Measurements from ENCODE around the gene SALL3.
"Not testable (repeated sequence)": the region's sequence is repeated elsewhere in the genome, so short reads cannot be mapped to it uniquely, and the experiment has no call there.

Gene SALL3

GRCh38 chr18:78936251-78937005 lies 43.2 kb upstream of the SALL3 start:
- H3K36me3 ChIP-seq, result no peaks in the 10 kb centered on the region
- no peaks in the 10 kb centered on the region for H3K4me1 ChIP-seq
- peaks cover 15% of the 10 kb centered on the region for H3K27me3 ChIP-seq
- no peak overlapping the region for H3K4me3 ChIP-seq (ENCODE audit: low read depth, low read length)
- TF ChIP-seq CTCF (IDR thresholded peaks at IDR 0.05; ENCODE audit: low read depth, low read length), result no peak
- DNase-seq, result no peak
- no peaks in the 10 kb centered on the region for H3K9me3 ChIP-seq

DNA sequence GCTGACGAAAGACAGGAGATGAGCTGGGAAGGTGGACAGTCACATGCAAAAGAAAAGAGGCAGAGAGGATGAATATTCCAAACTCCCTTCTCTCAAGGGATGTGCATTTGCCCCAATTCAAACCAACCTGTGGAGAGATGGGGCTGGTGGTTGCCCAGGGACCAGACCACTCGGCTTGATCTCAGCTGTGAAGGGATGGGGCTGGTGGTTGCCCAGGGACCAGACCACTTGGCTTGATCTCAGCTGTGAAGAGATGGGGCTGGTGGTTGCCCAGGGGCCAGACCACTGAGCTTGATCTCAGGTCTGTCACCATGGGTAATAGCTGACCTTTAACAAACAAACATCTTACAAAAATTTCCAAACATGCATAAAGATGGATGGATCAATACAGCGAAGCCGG lies 42.5 kb upstream of the SALL3 start:
- no peaks in the 10 kb centered on the region for H3K9me3 ChIP-seq
- H3K27me3 ChIP-seq, result peaks cover 12% of the 10 kb centered on the region
- no peak for TF ChIP-seq CTCF (IDR thresholded peaks at IDR 0.05; ENCODE audit: low read depth, low read length)
- no peaks in the 10 kb centered on the region for H3K36me3 ChIP-seq
- no peak for DNase-seq
- H3K4me1 ChIP-seq, result no peaks in the 10 kb centered on the region
- H3K4me3 ChIP-seq (ENCODE audit: low read depth, low read length), result no peak overlapping the region

DNA sequence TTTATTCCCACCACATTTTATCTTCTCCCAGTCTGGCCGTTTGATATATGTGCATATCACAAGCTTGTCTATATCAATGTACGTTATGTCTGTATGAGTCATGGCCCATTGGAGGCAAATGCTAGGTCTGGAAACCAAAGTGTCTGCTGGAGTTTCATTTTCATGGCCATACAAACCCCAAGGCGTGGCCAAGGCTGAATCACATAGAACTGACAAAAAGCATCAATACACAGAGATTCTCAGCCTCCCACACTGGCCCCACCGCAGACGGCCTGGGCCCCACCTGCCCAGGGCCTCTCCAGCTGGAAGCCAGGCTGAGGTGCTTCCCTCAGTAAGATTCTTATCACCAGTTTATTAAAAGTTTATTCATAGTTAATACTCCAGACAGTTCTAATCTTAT lies 40.5 kb upstream of the SALL3 start:
- DNase-seq, result no peak
- no peak for TF ChIP-seq CTCF (IDR thresholded peaks at IDR 0.05; ENCODE audit: low read depth, low read length)
- Histone ChIP-seq H3K36me3 (no peaks in the 10 kb centered on the region), H3K4me3 (ENCODE audit: low read depth, low read length) (no peak overlapping the region), H3K4me1 (no peaks in the 10 kb centered on the region), H3K27me3 (peaks cover 14% of the 10 kb centered on the region), H3K9me3 (no peaks in the 10 kb centered on the region)

DNA sequence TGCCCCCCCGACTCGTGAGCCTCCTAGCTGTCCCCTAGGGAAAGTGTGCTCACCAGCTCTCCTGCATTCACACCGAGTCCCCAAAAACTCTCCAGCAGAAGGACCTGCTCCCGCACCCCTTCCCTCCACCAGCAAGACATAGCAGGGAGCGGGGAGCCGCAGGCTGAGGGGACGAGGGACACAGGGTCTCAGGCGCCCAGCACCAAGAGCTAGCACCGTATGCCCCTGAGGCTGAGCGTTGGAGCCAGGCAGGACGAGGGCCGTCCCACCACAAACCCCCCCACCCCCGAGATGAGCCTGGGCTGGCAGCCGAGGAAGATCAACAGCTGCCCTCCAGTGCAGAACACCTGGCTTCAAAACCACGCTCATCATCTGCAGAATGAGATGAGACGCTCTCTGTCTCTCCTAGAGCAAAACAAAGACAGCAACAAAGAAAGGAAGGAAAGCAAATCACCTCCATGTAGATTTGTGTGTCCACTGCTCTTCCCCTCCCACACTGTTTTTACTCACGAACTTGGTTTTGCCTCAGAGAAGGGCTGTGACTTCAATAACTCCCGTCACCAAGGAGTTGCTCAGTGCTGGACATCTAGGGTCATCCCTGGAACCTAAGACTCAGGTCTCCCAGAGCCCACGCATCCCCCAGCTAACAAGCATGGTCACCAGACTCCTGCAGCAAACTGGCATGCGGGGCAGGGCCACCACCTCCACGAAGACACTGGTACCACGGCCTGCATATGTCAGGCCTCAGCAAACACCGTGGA lies 39.7 kb upstream of the SALL3 start:
- Histone ChIP-seq H3K27me3 (peaks cover 14% of the 10 kb centered on the region), H3K36me3 (no peaks in the 10 kb centered on the region), H3K9me3 (no peaks in the 10 kb centered on the region), H3K4me3 (ENCODE audit: low read depth, low read length) (no peak overlapping the region), H3K4me1 (no peaks in the 10 kb centered on the region)
- no peak for TF ChIP-seq CTCF (IDR thresholded peaks at IDR 0.05; ENCODE audit: low read depth, low read length)
- no peak for DNase-seq

DNA sequence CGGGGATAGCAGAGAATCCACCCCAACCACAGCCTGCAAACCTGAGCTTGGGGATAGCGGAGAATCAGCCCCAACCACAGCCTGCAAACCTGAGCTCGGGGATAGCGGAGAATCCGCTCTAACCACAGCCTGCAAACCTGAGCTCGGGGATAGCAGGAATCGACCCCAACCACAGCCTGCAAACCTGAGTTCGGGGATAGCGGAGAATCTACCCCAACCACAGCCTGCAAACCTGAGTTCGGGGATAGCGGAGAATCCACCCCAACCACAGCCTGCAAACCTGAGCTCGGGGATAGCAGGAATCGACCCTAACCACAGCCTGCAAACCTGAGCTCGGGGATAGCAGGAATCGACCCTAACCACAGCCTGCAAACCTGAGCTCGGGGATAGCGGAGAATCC lies 37.4 kb upstream of the SALL3 start:
- H3K36me3 ChIP-seq; H3K9me3 ChIP-seq; DNase-seq; H3K4me3 ChIP-seq (ENCODE audit: low read depth, low read length); H3K4me1 ChIP-seq: not testable (repeated sequence)
- peaks cover 14% of the 10 kb centered on the region for H3K27me3 ChIP-seq

- Histone ChIP-seq H3K4me1 (no peaks in the 10 kb centered on the region), H3K9me3 (no peaks in the 10 kb centered on the region), H3K36me3 (no peaks in the 10 kb centered on the region), H3K4me3 (ENCODE audit: low read depth, low read length) (no peak overlapping the region), H3K27me3 (peaks cover 17% of the 10 kb centered on the region)
- no peak for TF ChIP-seq CTCF (IDR thresholded peaks at IDR 0.05; ENCODE audit: low read depth, low read length)
- DNase-seq, result no peak
Observed at GRCh38 chr18:78945628-78946027, 34.0 kb upstream of the SALL3 start.

Measured in BE2C (cell line).